CD4-positive, CD25-positive, alpha-beta regulatory T cell (primary cell): ENCODE results near the gene MVB12B. TPM values are rescaled to one million over a fixed set of nuclear protein-coding genes. Genes with fewer than 3 reads are reported as not detected.

Experiments used
- ATAC-seq, 2 donors: fragments of 150-1000 bp; cut with Tn5 transposase; one replicate each; pipeline ENCODE4 v1.10.0; 2021; ENCODE audit warnings: low read depth in 2 of 2, moderate number of reproducible peaks in 2 of 2, moderate library complexity in 1 of 2
- DNase-seq, 3 donors: peaks; one replicate each; pipeline versions ENCODE4 v3.0.0 to v3.0.0-alpha.2; 2012 to 2022; ENCODE audit warnings: mixed read lengths in 1 of 3
- H3K27ac ChIP-seq: one replicate; pipeline ENCODE4 v1.7.0; 2013; ENCODE audit warnings: mild to moderate bottlenecking, low read length; ENCODE audit not compliant: insufficient read depth, poor library complexity, severe bottlenecking
- H3K27me3 ChIP-seq: one replicate; pipeline ENCODE4 v1.7.0; 2013; ENCODE audit warnings: low read length; ENCODE audit not compliant: control insufficient read depth, insufficient read depth
- H3K36me3 ChIP-seq: one replicate; pipeline ENCODE4 v1.7.0; 2013; ENCODE audit warnings: mild to moderate bottlenecking, low read length, moderate library complexity; ENCODE audit not compliant: control insufficient read depth, insufficient read depth
- H3K4me1 ChIP-seq: 2 replicates; pipeline ENCODE4 v1.7.0; 2013; ENCODE audit warnings: mild to moderate bottlenecking, low read length; ENCODE audit not compliant: insufficient read depth, control insufficient read depth, poor library complexity, severe bottlenecking
- H3K4me3 ChIP-seq: one replicate; pipeline ENCODE4 v1.7.0; 2013; ENCODE audit warnings: low read depth, mild to moderate bottlenecking, low read length, moderate library complexity
- H3K9me3 ChIP-seq, 2 experiments: 1 replicate in 1 of 2; 2 replicates in 1 of 2; pipeline ENCODE4 v1.7.0; 2013; ENCODE audit warnings: low read length in 2 of 2, mild to moderate bottlenecking in 1 of 2, moderate library complexity in 1 of 2; ENCODE audit not compliant: control insufficient read depth in 2 of 2
- H3K27ac Mint-ChIP-seq, 3 donors: one replicate each; pipeline ENCODE4 v1.8.0; 2020 to 2022; ENCODE audit warnings: mild to moderate bottlenecking in 3 of 3, mixed read lengths in 3 of 3, moderate library complexity in 2 of 3
- H3K27me3 Mint-ChIP-seq: one replicate; pipeline ENCODE4 v1.8.0; 2022; ENCODE audit warnings: mild to moderate bottlenecking, mixed read lengths
- H3K36me3 Mint-ChIP-seq: one replicate; pipeline ENCODE4 v1.8.0; 2020; ENCODE audit warnings: mixed read lengths
- H3K4me1 Mint-ChIP-seq, 4 donors: one replicate each; pipeline ENCODE4 v1.8.0; 2020 to 2022; ENCODE audit warnings: mixed read lengths in 4 of 4, mild to moderate bottlenecking in 1 of 4
- H3K4me3 Mint-ChIP-seq, 4 donors: one replicate each; pipeline ENCODE4 v1.8.0; 2020 to 2022; ENCODE audit warnings: mild to moderate bottlenecking in 4 of 4, mixed read lengths in 4 of 4, moderate library complexity in 3 of 4
- H3K9me3 Mint-ChIP-seq, 7 donors: one replicate each; pipeline ENCODE4 v1.8.0; 2020 to 2022; ENCODE audit warnings: mixed read lengths in 7 of 7, mild to moderate bottlenecking in 3 of 7, moderate library complexity in 2 of 7
- polyA plus RNA-seq, 4 donors: library from polyadenylated mRNA; unstranded; fragments of 300-500 nt; fragmentation: Illumina TruSeq; gene quantifications; one replicate each; pipeline ENCODE4 v1.2.3, GENCODE V29; 2021
- total RNA-seq: library from RNA; stranded (reverse); gene quantifications from one replicate; pipeline ENCODE4 v1.2.3, GENCODE V29; 2022

MVB12B gene
- total and polyA plus RNA-seq, 5 donors from 2014 or later = 0.60 to 5.1 (median 1.4) TPM

- Mint-ChIP-seq H3K27ac (no peak overlapping the region), H3K4me1 (peaks cover 0 to 7% (median 5%) of the 10 kb centered on the region in 4 donors), H3K27me3 (no peaks in the 10 kb centered on the region), H3K4me3 (no peak overlapping the region), H3K36me3 (peaks cover 20% of the 10 kb centered on the region), H3K9me3 (no peaks in the 10 kb centered on the region)
- no peaks in the 10 kb centered on the region for H3K27me3 ChIP-seq
- no peak overlapping the region for H3K4me3 ChIP-seq
- no peak for ATAC-seq
- H3K9me3 ChIP-seq = no peaks in the 10 kb centered on the region
- H3K4me1 ChIP-seq = no peaks in the 10 kb centered on the region
- H3K36me3 ChIP-seq = peaks cover 13% of the 10 kb centered on the region
- no peak for DNase-seq
- no peak overlapping the region for H3K27ac ChIP-seq
Measured at GRCh38 chr9:126342621-126343031, 16.0 kb downstream of the MVB12B start.

GRCh38 chr9:126343271-126343700 lies 16.7 kb downstream of the MVB12B start:
- H3K4me3 Mint-ChIP-seq = no peak overlapping the region
- H3K27ac Mint-ChIP-seq = no peak overlapping the region
- ATAC-seq (no peak), DNase-seq (no peak)
- Histone ChIP-seq H3K27ac (no peak overlapping the region), H3K4me3 (no peak overlapping the region), H3K27me3 (no peaks in the 10 kb centered on the region), H3K9me3 (no peaks in the 10 kb centered on the region), H3K4me1 (no peaks in the 10 kb centered on the region), H3K36me3 (peaks cover 13% of the 10 kb centered on the region)
- H3K36me3 Mint-ChIP-seq = peaks cover 20% of the 10 kb centered on the region
- H3K4me1 Mint-ChIP-seq = peaks cover 0 to 5% (median 4%) of the 10 kb centered on the region in 4 donors
- no peaks in the 10 kb centered on the region for H3K9me3 Mint-ChIP-seq
- no peaks in the 10 kb centered on the region for H3K27me3 Mint-ChIP-seq

- Histone ChIP-seq H3K4me1 (no peaks in the 10 kb centered on the region), H3K27me3 (no peaks in the 10 kb centered on the region), H3K36me3 (peaks cover 6% of the 10 kb centered on the region), H3K9me3 (peaks cover 0 to 5% of the 10 kb centered on the region in 2 experiments), H3K4me3 (no peak overlapping the region), H3K27ac (no peak overlapping the region)
- ATAC-seq (no peak), DNase-seq (no peak)
- Mint-ChIP-seq H3K9me3 (peaks cover 0 to 2% (median 0%) of the 10 kb centered on the region in 7 donors), H3K27me3 (no peaks in the 10 kb centered on the region), H3K4me3 (no peak overlapping the region), H3K4me1 (peaks cover 0 to 5% (median 4%) of the 10 kb centered on the region in 4 donors), H3K27ac (no peak overlapping the region), H3K36me3 (peaks cover 26% of the 10 kb centered on the region)
Measured at GRCh38 chr9:126346031-126346430, 19.4 kb downstream of the MVB12B start.

- Mint-ChIP-seq H3K9me3 (peaks cover 0 to 5% (median 1%) of the 10 kb centered on the region in 7 donors), H3K27ac (peak overlapping the region in 1 of 3 donors; percentile 11), H3K36me3 (peaks cover 23% of the 10 kb centered on the region), H3K27me3 (no peaks in the 10 kb centered on the region), H3K4me3 (no peak overlapping the region), H3K4me1 (peaks cover 0 to 5% (median 4%) of the 10 kb centered on the region in 4 donors)
- H3K4me3 ChIP-seq = no peak overlapping the region
- H3K27me3 ChIP-seq = no peaks in the 10 kb centered on the region
- no peaks in the 10 kb centered on the region for H3K4me1 ChIP-seq
- ATAC-seq (no peak), DNase-seq (no peak)
- no peak overlapping the region for H3K27ac ChIP-seq
- peaks cover 6% of the 10 kb centered on the region for H3K36me3 ChIP-seq
- peaks cover 0 to 9% of the 10 kb centered on the region in 2 experiments for H3K9me3 ChIP-seq
Measured at GRCh38 chr9:126347093-126347492, 20.5 kb downstream of the MVB12B start.

GRCh38 chr9:126347911-126348760 lies 21.5 kb downstream of the MVB12B start:
- no peak for DNase-seq
- H3K27me3 ChIP-seq = no peaks in the 10 kb centered on the region
- no peak overlapping the region for H3K4me3 ChIP-seq
- peaks cover 0 to 13% (median 4%) of the 10 kb centered on the region in 4 donors for H3K4me1 Mint-ChIP-seq
- no peaks in the 10 kb centered on the region for H3K4me1 ChIP-seq
- H3K4me3 Mint-ChIP-seq = no peak overlapping the region
- H3K36me3 Mint-ChIP-seq = peaks cover 21% of the 10 kb centered on the region
- no peak for ATAC-seq
- H3K9me3 Mint-ChIP-seq = peaks cover 0 to 5% (median 1%) of the 10 kb centered on the region in 7 donors
- no peak overlapping the region for H3K27ac Mint-ChIP-seq
- no peaks in the 10 kb centered on the region for H3K27me3 Mint-ChIP-seq
- H3K9me3 ChIP-seq = peaks cover 0 to 9% of the 10 kb centered on the region in 2 experiments
- H3K27ac ChIP-seq = no peak overlapping the region
- H3K36me3 ChIP-seq = peaks cover 3% of the 10 kb centered on the region

GRCh38 chr9:126348911-126349550 lies 22.4 kb downstream of the MVB12B start:
- no peaks in the 10 kb centered on the region for H3K27me3 ChIP-seq
- H3K36me3 ChIP-seq = no peaks in the 10 kb centered on the region
- peaks cover 20% of the 10 kb centered on the region for H3K36me3 Mint-ChIP-seq
- H3K9me3 ChIP-seq = peaks cover 0 to 9% of the 10 kb centered on the region in 2 experiments
- no peak overlapping the region for H3K4me3 ChIP-seq
- DNase-seq = no peak
- H3K9me3 Mint-ChIP-seq = peaks cover 0 to 5% (median 1%) of the 10 kb centered on the region in 7 donors
- H3K4me1 Mint-ChIP-seq = peaks cover 0 to 14% (median 4%) of the 10 kb centered on the region in 4 donors
- H3K27ac Mint-ChIP-seq = no peak overlapping the region
- no peaks in the 10 kb centered on the region for H3K4me1 ChIP-seq
- H3K4me3 Mint-ChIP-seq = no peak overlapping the region
- ATAC-seq = no peak
- no peak overlapping the region for H3K27ac ChIP-seq
- H3K27me3 Mint-ChIP-seq = no peaks in the 10 kb centered on the region

- H3K9me3 ChIP-seq = peaks cover 0 to 11% of the 10 kb centered on the region in 2 experiments
- peaks cover 5% of the 10 kb centered on the region for H3K36me3 Mint-ChIP-seq
- H3K9me3 Mint-ChIP-seq = peaks cover 0 to 10% (median 3%) of the 10 kb centered on the region in 7 donors
- no peak for DNase-seq
- H3K27ac ChIP-seq = no peak overlapping the region
- H3K4me3 Mint-ChIP-seq = no peak overlapping the region
- peaks cover 0 to 13% (median 8%) of the 10 kb centered on the region in 4 donors for H3K4me1 Mint-ChIP-seq
- H3K36me3 ChIP-seq = no peaks in the 10 kb centered on the region
- no peaks in the 10 kb centered on the region for H3K27me3 ChIP-seq
- no peak overlapping the region for H3K4me3 ChIP-seq
- H3K4me1 ChIP-seq = no peaks in the 10 kb centered on the region
- no peaks in the 10 kb centered on the region for H3K27me3 Mint-ChIP-seq
- no peak for ATAC-seq
- H3K27ac Mint-ChIP-seq = no peak overlapping the region
Measured at GRCh38 chr9:126354887-126355770, 28.5 kb downstream of the MVB12B start.
